Neural cell (in vitro differentiated cells): Measurements from ENCODE around the gene MRPL43. TPM values are rescaled to one million over a fixed set of nuclear protein-coding genes. Genes with fewer than 3 reads are reported as not detected.

Experiments used
- H2AFZ ChIP-seq: fragments of 200-600, 300-800 bp; sonication (generic), shearing (Covaris generic); 2 replicates; pipeline ENCODE4 v1.6.0; 2014; ENCODE audit warnings: low read depth, mild to moderate bottlenecking, antibody characterized with exemption, low read length, moderate library complexity
- H3F3A ChIP-seq: fragments of 200-600 bp; shearing (Covaris generic); 2 replicates; pipeline ENCODE4 v1.6.1; 2016; ENCODE audit warnings: mild to moderate bottlenecking, moderate library complexity, mixed read lengths, antibody characterized with exemption, low read length; ENCODE audit not compliant: insufficient read depth, poor library complexity, severe bottlenecking
- H3K27ac ChIP-seq: fragments of 200-600, 300-800 bp; sonication (generic), shearing (Covaris generic); 2 replicates; pipeline ENCODE4 v1.5.1; 2014; ENCODE audit warnings: mild to moderate bottlenecking, low read length, moderate library complexity
- H3K27me3 ChIP-seq: fragments of 300-800, 200-600 bp; sonication (generic), shearing (Covaris generic); 2 replicates; pipeline ENCODE4 v1.6.0; 2014; ENCODE audit warnings: mild to moderate bottlenecking, low read depth, low read length, moderate library complexity; ENCODE audit not compliant: insufficient read depth
- H3K36me3 ChIP-seq: fragments of 300-800, 200-600 bp; sonication (generic), shearing (Covaris generic); 2 replicates; pipeline ENCODE4 v1.5.1; 2014; ENCODE audit warnings: mild to moderate bottlenecking, antibody characterized with exemption, low read length, moderate library complexity; ENCODE audit not compliant: insufficient read depth
- H3K4me2 ChIP-seq: fragments of 300-800, 200-600 bp; sonication (generic), shearing (Covaris generic); 2 replicates; pipeline ENCODE4 v1.6.0; 2014; ENCODE audit warnings: mild to moderate bottlenecking, low read length
- H3K4me3 ChIP-seq: fragments of 300-800, 200-600 bp; sonication (generic), shearing (Covaris generic); 2 replicates; pipeline ENCODE4 v1.5.1; 2014; ENCODE audit warnings: mild to moderate bottlenecking, low read length, moderate library complexity
- H3K79me2 ChIP-seq: fragments of 200-600 bp; shearing (Covaris generic); replicated peaks from 2 replicates; pipeline ENCODE4 v1.6.0; 2014; ENCODE audit warnings: mild to moderate bottlenecking, low read length, moderate library complexity; ENCODE audit not compliant: insufficient read depth
- H3K9ac ChIP-seq: fragments of 300-800, 200-600 bp; sonication (generic), shearing (Covaris generic); 2 replicates; pipeline ENCODE4 v1.6.1; 2016; ENCODE audit warnings: mild to moderate bottlenecking, low read length, mixed read lengths
- H3K9me2 ChIP-seq: fragments of 200-600 bp; shearing (Covaris generic); 2 replicates; pipeline ENCODE4 v1.6.1; 2016; ENCODE audit warnings: mild to moderate bottlenecking, low read length, mixed read lengths; ENCODE audit not compliant: insufficient read depth
- H3K9me3 ChIP-seq: fragments of 200-600, 300-800 bp; sonication (generic), shearing (Covaris generic); 2 replicates; pipeline ENCODE4 v1.6.1; 2016; ENCODE audit warnings: mild to moderate bottlenecking, mixed run types, low read length, moderate library complexity, mixed read lengths
- H4K20me1 ChIP-seq: fragments of 200-600 bp; shearing (Covaris generic); 2 replicates; pipeline ENCODE4 v1.6.1; 2016; ENCODE audit warnings: mild to moderate bottlenecking, mixed run types; ENCODE audit not compliant: insufficient read depth
- EP300 ChIP-seq: fragments of 450-650 bp; conservative IDR thresholded peaks from 2 replicates; pipeline ENCODE4 v1.6.1; 2014; ENCODE audit warnings: antibody characterized with exemption, mild to moderate bottlenecking, moderate library complexity; ENCODE audit not compliant: poor library complexity, severe bottlenecking
- EZH2 ChIP-seq: fragments of 200-600, 300-800 bp; shearing (Covaris generic), sonication (generic); IDR thresholded peaks from 2 replicates; pipeline ENCODE4 v1.6.1; 2014; ENCODE audit warnings: antibody characterized with exemption, low read length, borderline replicate concordance, mild to moderate bottlenecking; ENCODE audit not compliant: insufficient read depth, poor library complexity, severe bottlenecking
- MXI1 ChIP-seq: fragments of 450-650 bp; conservative IDR thresholded peaks from 2 replicates; pipeline ENCODE4 v1.6.1; 2014; ENCODE audit warnings: antibody characterized with exemption, mild to moderate bottlenecking; ENCODE audit not compliant: poor library complexity, severe bottlenecking
- POLR2AphosphoS5 ChIP-seq: IDR thresholded peaks from 2 replicates; pipeline ENCODE4 v1.6.1; 2012
- RAD21 ChIP-seq: fragments of 450-650 bp; conservative IDR thresholded peaks from 2 replicates; pipeline ENCODE4 v1.6.1; 2014; ENCODE audit warnings: antibody characterized with exemption, mild to moderate bottlenecking, moderate library complexity
- SMC3 ChIP-seq: fragments of 450-650 bp; conservative IDR thresholded peaks from 2 replicates; pipeline ENCODE4 v1.6.1; 2014; ENCODE audit warnings: antibody characterized with exemption, mild to moderate bottlenecking, moderate library complexity; ENCODE audit not compliant: poor library complexity
- TAF1 ChIP-seq: IDR thresholded peaks from 2 replicates; pipeline ENCODE4 v1.6.1; 2012; ENCODE audit warnings: low read depth
- polyA plus RNA-seq: library from polyadenylated mRNA; depleted of rRNA; stranded (reverse); fragments of >200 nt; gene quantifications from 2 replicates; pipeline ENCODE4 v1.2.3, GENCODE V29; 2014
- TF ChIP-seq, protein P1 (sequence below): IDR thresholded peaks from 2 replicates; pipeline ENCODE4 v1.6.1; 2012; ENCODE audit warnings: borderline replicate concordance
- TF ChIP-seq, protein P2 (sequence below): fragments of 450-650 bp; IDR thresholded peaks from 2 replicates; pipeline ENCODE4 v1.5.1; 2014; ENCODE audit warnings: antibody characterized with exemption, mild to moderate bottlenecking, moderate library complexity; ENCODE audit not compliant: poor library complexity, severe bottlenecking

MRPL43 gene
- polyA plus RNA-seq, 1 donor from 2014 or later = 121 TPM

DNA sequence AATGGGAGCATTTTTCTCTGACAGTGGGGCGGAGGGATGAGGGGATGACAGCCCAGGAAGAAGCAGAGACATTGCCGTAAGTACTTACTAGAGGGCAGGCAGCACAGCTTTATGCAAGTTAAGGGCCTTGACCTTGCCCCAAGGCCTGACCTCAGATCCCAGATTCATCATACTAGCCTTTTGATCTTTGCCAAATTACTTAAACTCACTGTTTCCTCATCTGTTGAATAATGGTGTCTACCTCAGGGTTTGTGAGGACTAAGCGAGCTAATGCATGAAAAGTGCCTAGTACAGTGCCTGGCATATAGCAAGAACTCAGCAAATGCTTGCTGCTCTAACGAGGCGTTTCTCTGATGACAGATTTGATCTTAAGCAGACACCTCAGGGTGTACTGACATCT lies 21.5 kb downstream of the MRPL43 start:
- no peaks in the 10 kb centered on the region for H4K20me1 ChIP-seq
- no peaks in the 10 kb centered on the region for H3K9me3 ChIP-seq
- H3K36me3 ChIP-seq = peaks cover 8% of the 10 kb centered on the region
- no peak overlapping the region for H2AFZ ChIP-seq
- no peak overlapping the region for H3K4me3 ChIP-seq
- H3K79me2 ChIP-seq = no peaks in the 10 kb centered on the region
- H3K27ac ChIP-seq = no peak overlapping the region
- H3K27me3 ChIP-seq = no peaks in the 10 kb centered on the region
- no peaks in the 10 kb centered on the region for H3F3A ChIP-seq
- no peak overlapping the region for H3K4me2 ChIP-seq
- no peak overlapping the region for H3K9ac ChIP-seq
- H3K9me2 ChIP-seq = no peaks in the 10 kb centered on the region
- TF ChIP-seq EP300 (no peak), TAF1 (no peak), SMC3 (no peak), RAD21 (no peak), MXI1 (no peak), POLR2AphosphoS5 (no peak), EZH2 (no peak)
- TF ChIP-seq, protein P1, sequence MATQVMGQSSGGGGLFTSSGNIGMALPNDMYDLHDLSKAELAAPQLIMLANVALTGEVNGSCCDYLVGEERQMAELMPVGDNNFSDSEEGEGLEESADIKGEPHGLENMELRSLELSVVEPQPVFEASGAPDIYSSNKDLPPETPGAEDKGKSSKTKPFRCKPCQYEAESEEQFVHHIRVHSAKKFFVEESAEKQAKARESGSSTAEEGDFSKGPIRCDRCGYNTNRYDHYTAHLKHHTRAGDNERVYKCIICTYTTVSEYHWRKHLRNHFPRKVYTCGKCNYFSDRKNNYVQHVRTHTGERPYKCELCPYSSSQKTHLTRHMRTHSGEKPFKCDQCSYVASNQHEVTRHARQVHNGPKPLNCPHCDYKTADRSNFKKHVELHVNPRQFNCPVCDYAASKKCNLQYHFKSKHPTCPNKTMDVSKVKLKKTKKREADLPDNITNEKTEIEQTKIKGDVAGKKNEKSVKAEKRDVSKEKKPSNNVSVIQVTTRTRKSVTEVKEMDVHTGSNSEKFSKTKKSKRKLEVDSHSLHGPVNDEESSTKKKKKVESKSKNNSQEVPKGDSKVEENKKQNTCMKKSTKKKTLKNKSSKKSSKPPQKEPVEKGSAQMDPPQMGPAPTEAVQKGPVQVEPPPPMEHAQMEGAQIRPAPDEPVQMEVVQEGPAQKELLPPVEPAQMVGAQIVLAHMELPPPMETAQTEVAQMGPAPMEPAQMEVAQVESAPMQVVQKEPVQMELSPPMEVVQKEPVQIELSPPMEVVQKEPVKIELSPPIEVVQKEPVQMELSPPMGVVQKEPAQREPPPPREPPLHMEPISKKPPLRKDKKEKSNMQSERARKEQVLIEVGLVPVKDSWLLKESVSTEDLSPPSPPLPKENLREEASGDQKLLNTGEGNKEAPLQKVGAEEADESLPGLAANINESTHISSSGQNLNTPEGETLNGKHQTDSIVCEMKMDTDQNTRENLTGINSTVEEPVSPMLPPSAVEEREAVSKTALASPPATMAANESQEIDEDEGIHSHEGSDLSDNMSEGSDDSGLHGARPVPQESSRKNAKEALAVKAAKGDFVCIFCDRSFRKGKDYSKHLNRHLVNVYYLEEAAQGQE = no peak
- TF ChIP-seq, protein P2, sequence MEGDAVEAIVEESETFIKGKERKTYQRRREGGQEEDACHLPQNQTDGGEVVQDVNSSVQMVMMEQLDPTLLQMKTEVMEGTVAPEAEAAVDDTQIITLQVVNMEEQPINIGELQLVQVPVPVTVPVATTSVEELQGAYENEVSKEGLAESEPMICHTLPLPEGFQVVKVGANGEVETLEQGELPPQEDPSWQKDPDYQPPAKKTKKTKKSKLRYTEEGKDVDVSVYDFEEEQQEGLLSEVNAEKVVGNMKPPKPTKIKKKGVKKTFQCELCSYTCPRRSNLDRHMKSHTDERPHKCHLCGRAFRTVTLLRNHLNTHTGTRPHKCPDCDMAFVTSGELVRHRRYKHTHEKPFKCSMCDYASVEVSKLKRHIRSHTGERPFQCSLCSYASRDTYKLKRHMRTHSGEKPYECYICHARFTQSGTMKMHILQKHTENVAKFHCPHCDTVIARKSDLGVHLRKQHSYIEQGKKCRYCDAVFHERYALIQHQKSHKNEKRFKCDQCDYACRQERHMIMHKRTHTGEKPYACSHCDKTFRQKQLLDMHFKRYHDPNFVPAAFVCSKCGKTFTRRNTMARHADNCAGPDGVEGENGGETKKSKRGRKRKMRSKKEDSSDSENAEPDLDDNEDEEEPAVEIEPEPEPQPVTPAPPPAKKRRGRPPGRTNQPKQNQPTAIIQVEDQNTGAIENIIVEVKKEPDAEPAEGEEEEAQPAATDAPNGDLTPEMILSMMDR = no peak

DNA sequence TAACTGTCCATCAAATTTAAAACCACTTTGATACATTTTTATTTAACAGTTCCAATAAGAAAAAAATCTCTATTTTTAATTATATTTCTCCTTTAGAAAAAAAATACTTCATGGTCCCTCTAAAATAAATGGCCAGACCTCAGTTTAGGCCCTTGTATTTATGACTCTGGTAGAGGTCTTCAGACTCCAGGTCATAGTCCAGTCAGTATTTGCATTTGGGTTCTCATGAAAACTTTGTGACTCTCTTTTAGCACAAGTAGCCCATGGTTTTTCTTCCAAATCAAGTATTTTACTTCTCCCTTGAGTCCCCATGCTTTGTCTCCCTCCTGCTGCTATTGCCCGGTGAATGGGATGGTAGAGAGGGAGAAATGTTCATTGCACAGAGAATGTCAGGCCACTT lies 23.5 kb downstream of the MRPL43 start:
- H3F3A ChIP-seq = no peaks in the 10 kb centered on the region
- no peaks in the 10 kb centered on the region for H3K27me3 ChIP-seq
- no peak overlapping the region for H2AFZ ChIP-seq
- no peaks in the 10 kb centered on the region for H3K9me2 ChIP-seq
- no peak for TF ChIP-seq EZH2
- TF ChIP-seq MXI1 = no peak
- TF ChIP-seq, protein P2 = no peak
- TF ChIP-seq TAF1 = no peak
- TF ChIP-seq RAD21 = no peak
- TF ChIP-seq, protein P1 = no peak
- no peak overlapping the region for H3K4me3 ChIP-seq
- no peak overlapping the region for H3K4me2 ChIP-seq
- H3K9ac ChIP-seq = no peak overlapping the region
- no peaks in the 10 kb centered on the region for H4K20me1 ChIP-seq
- no peaks in the 10 kb centered on the region for H3K9me3 ChIP-seq
- no peak overlapping the region for H3K27ac ChIP-seq
- no peaks in the 10 kb centered on the region for H3K79me2 ChIP-seq
- H3K36me3 ChIP-seq = peaks cover 13% of the 10 kb centered on the region
